CD4-positive, alpha-beta T cell treated with Interferon gamma for 1 hour (primary cell): ENCODE results near the gene D2HGDH.
"Not testable (repeated sequence)": the region's sequence is repeated elsewhere in the genome, so short reads cannot be mapped to it uniquely, and the experiment has no call there.

Source experiments
- DNase-seq: peaks from one replicate; pipeline ENCODE4 v3.0.0-alpha.2; 2020

The D2HGDH gene

GRCh38 chr2:241811201-241811951 is 76.9 kb downstream of the D2HGDH start:
- no peak for DNase-seq

DNA sequence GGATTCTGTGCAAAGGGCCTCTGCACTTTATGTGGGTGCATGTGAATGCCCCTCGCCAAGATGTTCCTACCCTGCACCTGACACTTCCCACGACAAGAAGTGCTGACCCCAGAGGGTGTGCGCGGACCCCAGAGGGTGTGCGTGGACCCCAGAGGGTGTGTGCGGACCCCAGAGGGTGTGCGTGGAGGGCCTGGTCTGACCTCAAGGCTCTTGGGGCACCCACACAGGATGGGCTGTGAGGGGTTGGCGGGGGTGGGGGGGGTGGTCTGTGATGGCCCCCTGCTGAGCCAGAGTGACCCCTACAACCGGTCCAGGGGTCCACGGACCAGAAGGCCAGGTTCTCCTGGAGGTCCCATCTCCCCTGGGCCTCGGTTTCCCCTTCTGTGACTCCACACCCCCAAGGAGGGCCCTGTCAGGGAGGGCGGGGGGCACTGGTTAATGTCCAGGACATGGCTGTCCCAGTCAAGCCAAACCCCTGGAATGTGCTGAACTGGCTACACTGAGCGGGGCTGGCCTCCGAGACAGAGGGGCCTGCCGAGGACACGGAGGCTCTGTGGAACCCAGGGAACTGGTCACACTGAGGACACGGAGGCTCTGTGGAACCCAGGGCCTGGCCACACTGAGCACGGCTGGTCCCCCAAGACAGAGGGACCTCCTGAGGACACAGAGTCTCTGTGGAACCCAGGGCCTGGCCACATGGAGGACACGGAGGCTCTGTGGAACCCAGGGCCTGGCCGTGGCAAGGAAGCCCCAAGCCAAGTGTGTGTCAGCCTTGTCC is 77.7 kb downstream of the D2HGDH start:
- no peak for DNase-seq

DNA sequence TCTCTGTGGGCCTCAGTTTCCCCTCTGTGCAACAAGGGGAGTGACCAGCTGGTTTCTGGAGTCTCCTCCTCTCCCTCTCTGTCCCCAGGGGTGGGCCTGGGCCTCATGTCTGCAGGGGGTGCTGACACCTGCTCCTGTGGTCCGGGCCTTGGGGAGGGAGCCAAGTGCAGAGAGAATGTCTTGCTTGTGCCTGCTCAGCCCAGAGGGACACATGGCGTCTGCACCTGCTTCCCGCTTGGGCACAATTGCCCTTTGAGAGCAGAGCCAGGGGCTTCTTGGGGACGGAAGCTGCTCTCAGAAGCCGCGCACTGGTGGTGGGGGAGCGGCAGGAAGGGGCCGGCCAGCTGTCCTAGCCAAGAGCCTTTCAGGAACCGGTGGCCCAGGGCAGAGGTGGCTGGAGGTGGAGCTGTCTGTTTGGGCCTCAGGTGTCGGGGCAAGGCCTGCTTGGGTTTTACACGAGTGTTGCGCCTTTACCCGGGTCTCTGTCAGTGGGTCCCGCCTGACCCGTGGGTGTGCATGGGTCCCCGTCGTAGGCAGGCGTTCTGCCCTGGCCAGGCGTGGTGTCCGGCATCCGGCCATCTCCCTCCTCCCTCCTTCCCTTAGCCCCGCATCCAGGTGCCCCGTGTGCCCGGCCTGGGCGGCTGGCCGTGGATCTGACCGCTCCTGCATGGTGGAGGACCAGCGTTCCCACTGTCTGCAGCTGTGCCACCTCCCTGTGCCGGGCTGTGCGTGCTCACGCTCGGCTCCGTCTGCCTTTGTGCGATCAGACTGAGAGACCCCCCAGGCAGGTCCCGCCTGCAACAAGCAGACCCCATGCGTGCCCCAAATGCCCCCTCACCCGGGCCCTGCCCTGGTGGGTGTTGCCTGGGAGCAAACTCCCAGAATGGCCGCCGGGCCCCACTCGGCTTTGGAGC is 78.6 kb downstream of the D2HGDH start:
- DNase-seq = no peak

DNA sequence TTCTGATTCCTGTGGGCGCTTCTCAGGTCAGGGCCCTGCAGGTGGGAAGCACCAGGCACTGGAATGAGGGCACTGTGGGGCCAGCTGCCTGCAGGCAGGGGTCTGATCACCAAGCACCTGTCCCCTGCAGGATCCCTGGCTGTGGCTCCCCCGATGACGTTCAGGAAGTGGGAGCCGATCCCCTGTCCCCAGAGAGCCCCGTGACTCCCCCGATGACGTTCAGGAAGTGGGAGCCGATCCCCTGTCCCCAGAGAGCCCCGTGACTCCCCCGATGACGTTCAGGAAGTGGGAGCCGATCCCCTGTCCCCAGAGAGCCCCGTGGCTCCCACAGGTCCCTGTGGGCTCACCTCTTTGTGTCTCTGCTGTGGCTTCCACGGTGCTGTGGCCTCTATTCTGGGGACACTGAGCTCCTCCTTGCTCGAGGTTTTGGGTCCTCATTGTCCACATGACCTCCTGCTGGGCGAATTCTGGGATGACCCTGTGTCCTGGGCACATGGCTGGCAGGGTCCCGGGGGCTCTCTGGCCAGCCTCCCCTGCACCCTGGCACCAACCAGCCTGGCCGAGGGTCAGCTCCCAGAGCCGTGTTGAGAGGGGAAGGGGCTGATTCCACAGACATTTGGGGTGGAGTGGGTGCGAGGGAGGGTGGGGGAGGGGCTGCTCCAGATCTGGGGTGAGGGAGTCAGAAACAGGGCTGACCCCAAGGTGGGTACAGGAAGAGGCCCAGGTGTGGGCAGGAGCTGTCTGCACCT is 79.4 kb downstream of the D2HGDH start:
- DNase-seq = peak; percentile 50

DNA sequence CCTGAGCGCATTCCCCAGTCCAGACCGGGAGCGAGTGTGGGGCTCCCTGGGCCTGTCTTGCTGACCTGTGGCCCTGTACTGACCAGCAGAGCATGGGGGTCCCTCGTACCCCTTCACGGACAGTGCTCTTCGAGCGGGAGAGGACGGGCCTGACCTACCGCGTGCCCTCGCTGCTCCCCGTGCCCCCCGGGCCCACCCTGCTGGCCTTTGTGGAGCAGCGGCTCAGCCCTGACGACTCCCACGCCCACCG is 79.9 kb downstream of the D2HGDH start:
- DNase-seq = no peak

- no peak for DNase-seq
These were observed 80.4 kb downstream of the D2HGDH start for GRCh38 chr2:241814643-241815476.

GRCh38 chr2:241815477-241816430 is 81.3 kb downstream of the D2HGDH start:
- no peak for DNase-seq

- no peak for DNase-seq
These were observed 82.1 kb downstream of the D2HGDH start for GRCh38 chr2:241816431-241817121.

DNA sequence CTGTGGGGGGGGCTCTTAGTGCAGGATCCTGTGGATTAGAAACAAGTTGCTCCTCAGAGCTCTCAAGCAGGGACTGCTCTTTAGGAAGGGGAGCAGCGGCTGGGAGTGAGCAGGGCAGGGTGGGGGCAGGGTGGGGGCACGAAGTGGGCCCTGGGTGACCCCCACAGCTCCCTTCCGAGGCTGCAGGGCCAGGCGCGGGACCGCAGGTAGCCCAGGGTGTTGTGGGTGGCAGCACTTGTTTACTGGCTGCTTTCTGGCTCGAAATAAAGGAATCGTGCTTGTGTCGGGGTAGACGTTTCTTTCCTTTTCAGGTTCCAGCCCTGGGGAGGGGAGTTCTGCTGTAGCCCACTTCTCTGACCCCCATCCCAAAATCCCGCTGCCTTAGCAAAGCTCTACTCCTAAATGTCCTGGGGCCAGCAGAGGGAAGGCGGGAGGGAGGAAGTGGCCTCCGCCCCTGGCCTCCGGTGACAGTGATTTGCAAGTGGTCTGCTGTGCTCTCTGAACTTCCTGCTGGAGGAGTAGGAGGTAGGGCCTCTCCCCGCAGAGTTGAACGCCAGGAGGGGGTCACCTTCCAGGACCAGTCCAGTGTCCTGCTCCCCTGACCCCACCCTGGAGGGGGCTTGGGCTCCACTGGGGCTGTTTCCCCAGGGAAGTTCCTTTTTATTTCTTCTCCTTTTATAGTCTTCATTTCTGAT is 82.8 kb downstream of the D2HGDH start:
- no peak for DNase-seq

GRCh38 chr2:241817821-241818215 is 83.4 kb downstream of the D2HGDH start:
- not testable (repeated sequence) for DNase-seq
